ENCODE results near the gene SEC14L5.

- no peak for TF ChIP-seq CTCF (IDR thresholded peaks at IDR 0.05)
- no peak for TF ChIP-seq POLR2AphosphoS5 (IDR thresholded peaks at IDR 0.05)
- no peak for TF ChIP-seq EP300 (IDR thresholded peaks at IDR 0.05; ENCODE audit: low read depth)
- no peak for TF ChIP-seq POLR2A (IDR thresholded peaks at IDR 0.05)
Measured at GRCh38 chr16:4972938-4973587, 14.9 kb downstream of the SEC14L5 start.
